ENCODE results near the gene FAM20A.
A peak's percentile ranks its signal among the peaks of the same experiment; 100 is the strongest.

The FAM20A gene

DNA sequence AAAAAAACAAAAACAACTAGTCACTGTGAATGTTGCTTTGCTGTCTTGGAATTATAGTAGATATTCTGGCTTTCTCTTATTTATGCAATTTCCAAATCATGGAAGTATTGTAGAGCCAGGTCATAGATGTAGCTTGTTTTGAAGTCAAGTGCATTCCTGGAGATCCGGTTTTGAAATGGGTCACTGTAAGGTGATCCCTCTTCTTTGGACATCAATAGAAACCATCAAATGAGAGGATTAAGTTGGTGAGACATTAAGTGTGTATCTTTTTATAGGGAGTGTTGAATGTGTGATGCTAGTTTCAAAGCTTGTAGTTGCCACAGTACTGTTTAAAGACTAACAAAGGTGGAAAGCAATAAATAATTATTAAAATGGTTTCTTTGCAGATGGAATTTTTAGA lies 84.4 kb downstream of the FAM20A start:
- Histone ChIP-seq H3K9ac (ENCODE audit: low read length) (no peak overlapping the region), H3K9me2 (ENCODE audit: low read depth, low read length) (no peaks in the 10 kb centered on the region), H3K4me1 (ENCODE audit: insufficient read depth, low read length, severe bottlenecking) (peaks cover 18% of the 10 kb centered on the region), H3K27ac (ENCODE audit: low read depth, low read length, poor library complexity, severe bottlenecking) (no peak overlapping the region), H3K9me3 (ENCODE audit: low read length) (no peaks in the 10 kb centered on the region), H3K79me2 (ENCODE audit: insufficient read depth, low read length) (peaks cover 55% of the 10 kb centered on the region), H3F3A (ENCODE audit: insufficient read depth, low read length) (no peaks in the 10 kb centered on the region), H2AFZ (ENCODE audit: low read length) (no peak overlapping the region), H4K20me1 (ENCODE audit: insufficient read depth, low read length) (no peaks in the 10 kb centered on the region), H3K4me2 (ENCODE audit: low read length) (no peak overlapping the region), H3K27me3 (ENCODE audit: insufficient read depth, low read length) (no peaks in the 10 kb centered on the region), H3K4me3 (ENCODE audit: low read depth, low read length, poor library complexity, severe bottlenecking) (no peak overlapping the region), H3K36me3 (ENCODE audit: insufficient read depth, low read length) (peaks cover 70% of the 10 kb centered on the region)
- TF ChIP-seq EZH2 (IDR thresholded peaks at IDR 0.05; ENCODE audit: borderline replicate concordance, low read length) = no peak
- TF ChIP-seq, protein P1, sequence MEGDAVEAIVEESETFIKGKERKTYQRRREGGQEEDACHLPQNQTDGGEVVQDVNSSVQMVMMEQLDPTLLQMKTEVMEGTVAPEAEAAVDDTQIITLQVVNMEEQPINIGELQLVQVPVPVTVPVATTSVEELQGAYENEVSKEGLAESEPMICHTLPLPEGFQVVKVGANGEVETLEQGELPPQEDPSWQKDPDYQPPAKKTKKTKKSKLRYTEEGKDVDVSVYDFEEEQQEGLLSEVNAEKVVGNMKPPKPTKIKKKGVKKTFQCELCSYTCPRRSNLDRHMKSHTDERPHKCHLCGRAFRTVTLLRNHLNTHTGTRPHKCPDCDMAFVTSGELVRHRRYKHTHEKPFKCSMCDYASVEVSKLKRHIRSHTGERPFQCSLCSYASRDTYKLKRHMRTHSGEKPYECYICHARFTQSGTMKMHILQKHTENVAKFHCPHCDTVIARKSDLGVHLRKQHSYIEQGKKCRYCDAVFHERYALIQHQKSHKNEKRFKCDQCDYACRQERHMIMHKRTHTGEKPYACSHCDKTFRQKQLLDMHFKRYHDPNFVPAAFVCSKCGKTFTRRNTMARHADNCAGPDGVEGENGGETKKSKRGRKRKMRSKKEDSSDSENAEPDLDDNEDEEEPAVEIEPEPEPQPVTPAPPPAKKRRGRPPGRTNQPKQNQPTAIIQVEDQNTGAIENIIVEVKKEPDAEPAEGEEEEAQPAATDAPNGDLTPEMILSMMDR (IDR thresholded peaks at IDR 0.05; ENCODE audit: low read length) = no peak

GRCh38 chr17:68514831-68515635 lies 86.1 kb downstream of the FAM20A start:
- H3K9me2 ChIP-seq (ENCODE audit: low read depth, low read length) = no peaks in the 10 kb centered on the region
- peak overlapping the region; percentile 85 for H3K4me2 ChIP-seq (ENCODE audit: low read length)
- no peaks in the 10 kb centered on the region for H3F3A ChIP-seq (ENCODE audit: insufficient read depth, low read length)
- H4K20me1 ChIP-seq (ENCODE audit: insufficient read depth, low read length) = no peaks in the 10 kb centered on the region
- H3K9me3 ChIP-seq (ENCODE audit: low read length) = no peaks in the 10 kb centered on the region
- H3K4me3 ChIP-seq (ENCODE audit: low read depth, low read length, poor library complexity, severe bottlenecking) = peak overlapping the region; percentile 80
- no peak overlapping the region for H2AFZ ChIP-seq (ENCODE audit: low read length)
- TF ChIP-seq, protein P1 (IDR thresholded peaks at IDR 0.05; ENCODE audit: low read length) = no peak
- H3K36me3 ChIP-seq (ENCODE audit: insufficient read depth, low read length) = peaks cover 62% of the 10 kb centered on the region
- H3K9ac ChIP-seq (ENCODE audit: low read length) = peak overlapping the region; percentile 83
- peaks cover 32% of the 10 kb centered on the region for H3K4me1 ChIP-seq (ENCODE audit: insufficient read depth, low read length, severe bottlenecking)
- peaks cover 48% of the 10 kb centered on the region for H3K79me2 ChIP-seq (ENCODE audit: insufficient read depth, low read length)
- no peaks in the 10 kb centered on the region for H3K27me3 ChIP-seq (ENCODE audit: insufficient read depth, low read length)
- H3K27ac ChIP-seq (ENCODE audit: low read depth, low read length, poor library complexity, severe bottlenecking) = no peak overlapping the region

DNA sequence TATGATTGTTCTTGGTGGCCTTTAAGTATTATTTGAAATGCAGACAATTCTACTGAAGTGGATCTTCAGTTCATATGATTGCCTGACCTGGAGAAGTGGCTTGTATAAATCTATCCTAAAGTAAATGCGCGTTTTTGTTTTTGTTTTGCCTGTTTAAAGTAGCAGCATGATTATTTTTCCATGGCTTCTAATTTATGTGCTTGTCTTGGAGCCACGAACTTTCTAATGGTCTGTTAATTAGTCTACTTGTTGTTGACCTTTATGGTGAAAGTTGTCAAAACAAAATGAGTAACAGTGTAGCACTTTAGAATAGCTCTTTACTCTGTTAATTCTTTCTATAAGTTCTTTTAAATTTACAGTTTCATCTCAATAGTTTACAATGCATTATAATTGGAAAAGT lies 87.2 kb downstream of the FAM20A start:
- H3K9me2 ChIP-seq (ENCODE audit: low read depth, low read length) = no peaks in the 10 kb centered on the region

More for the DNA sequence above, 87.2 kb downstream of the FAM20A start:
- H3K27ac ChIP-seq (ENCODE audit: low read depth, low read length, poor library complexity, severe bottlenecking) = peak overlapping the region; percentile 16
- H3K4me2 ChIP-seq (ENCODE audit: low read length) = peak overlapping the region; percentile 85
- no peaks in the 10 kb centered on the region for H3K27me3 ChIP-seq (ENCODE audit: insufficient read depth, low read length)
- peak overlapping the region; percentile 83 for H3K9ac ChIP-seq (ENCODE audit: low read length)
- H4K20me1 ChIP-seq (ENCODE audit: insufficient read depth, low read length) = no peaks in the 10 kb centered on the region
- no peak overlapping the region for H2AFZ ChIP-seq (ENCODE audit: low read length)
- peaks cover 51% of the 10 kb centered on the region for H3K36me3 ChIP-seq (ENCODE audit: insufficient read depth, low read length)
- no peaks in the 10 kb centered on the region for H3K9me3 ChIP-seq (ENCODE audit: low read length)
- no peaks in the 10 kb centered on the region for H3F3A ChIP-seq (ENCODE audit: insufficient read depth, low read length)
- H3K79me2 ChIP-seq (ENCODE audit: insufficient read depth, low read length) = peaks cover 43% of the 10 kb centered on the region
- H3K4me3 ChIP-seq (ENCODE audit: low read depth, low read length, poor library complexity, severe bottlenecking) = peak overlapping the region; percentile 80
- TF ChIP-seq, protein P1 (IDR thresholded peaks at IDR 0.05; ENCODE audit: low read length) = no peak
- no peak for TF ChIP-seq EZH2 (IDR thresholded peaks at IDR 0.05; ENCODE audit: borderline replicate concordance, low read length)
- peaks cover 43% of the 10 kb centered on the region for H3K4me1 ChIP-seq (ENCODE audit: insufficient read depth, low read length, severe bottlenecking)

All from OCI-LY1 (cell line).